DOHH2 (cell line): ENCODE measurements around the gene S100A13.
A peak's percentile ranks its signal among the peaks of the same experiment; 100 is the strongest.
"Not testable (repeated sequence)": the region's sequence is repeated elsewhere in the genome, so short reads cannot be mapped to it uniquely, and the experiment has no call there.

ENCODE experiments used
- H3F3A ChIP-seq: fragments of 200-600 bp; sonication (generic), shearing (Covaris generic); 2 replicates; pipeline ENCODE4 v1.6.0; 2016; ENCODE audit warnings: antibody characterized with exemption, mild to moderate bottlenecking; ENCODE audit not compliant: control insufficient read depth, insufficient read depth
- H3K27ac ChIP-seq: fragments of 200-600 bp; sonication (generic); 2 replicates; pipeline ENCODE4 v1.5.1; 2014; ENCODE audit warnings: low read depth, mild to moderate bottlenecking, low read length, moderate library complexity
- H3K27me3 ChIP-seq: fragments of 200-600 bp; sonication (generic); 2 replicates; pipeline ENCODE4 v1.6.1; 2014; ENCODE audit warnings: mild to moderate bottlenecking, low read length, mixed read lengths; ENCODE audit not compliant: control insufficient read depth
- H3K36me3 ChIP-seq: fragments of 200-600 bp; sonication (generic); 2 replicates; pipeline ENCODE4 v1.6.1; 2014; ENCODE audit warnings: mild to moderate bottlenecking, low read length, moderate library complexity, mixed read lengths; ENCODE audit not compliant: control insufficient read depth
- H3K4me1 ChIP-seq: fragments of 200-600 bp; sonication (generic); 2 replicates; pipeline ENCODE4 v1.6.1; 2014; ENCODE audit warnings: mild to moderate bottlenecking, low read length, mixed read lengths; ENCODE audit not compliant: control insufficient read depth
- H3K4me2 ChIP-seq: fragments of 200-600 bp; sonication (generic); 2 replicates; pipeline ENCODE4 v1.6.0; 2014; ENCODE audit warnings: mild to moderate bottlenecking, low read length, moderate library complexity
- H3K4me3 ChIP-seq: fragments of 200-600 bp; sonication (generic); 2 replicates; pipeline ENCODE4 v1.5.1; 2014; ENCODE audit warnings: mild to moderate bottlenecking, low read length, mixed read lengths
- H3K79me2 ChIP-seq: fragments of 200-600 bp; sonication (generic); 2 replicates; pipeline ENCODE4 v1.6.1; 2014; ENCODE audit warnings: mild to moderate bottlenecking, low read length, mixed read lengths; ENCODE audit not compliant: control insufficient read depth
- H3K9me2 ChIP-seq: fragments of 200-600 bp; sonication (generic); replicated peaks from 2 replicates; pipeline ENCODE4 v1.6.1; 2014; ENCODE audit warnings: mild to moderate bottlenecking, low read length, mixed read lengths; ENCODE audit not compliant: control insufficient read depth
- H3K9me3 ChIP-seq: fragments of 200-600 bp; sonication (generic); 2 replicates; pipeline ENCODE4 v1.6.1; 2014; ENCODE audit warnings: antibody characterized with exemption, low read length, mixed read lengths; ENCODE audit not compliant: control insufficient read depth, insufficient read depth
- H4K20me1 ChIP-seq: fragments of 200-600 bp; sonication (generic); 2 replicates; pipeline ENCODE4 v1.6.0; 2014; ENCODE audit warnings: low read depth, mild to moderate bottlenecking, antibody characterized with exemption, low read length, moderate library complexity; ENCODE audit not compliant: control insufficient read depth, insufficient read depth
- EZH2phosphoT487 ChIP-seq: fragments of 200-600 bp; sonication (generic); IDR thresholded peaks from 2 replicates; pipeline ENCODE4 v1.6.1; 2017; ENCODE audit warnings: borderline replicate concordance, mild to moderate bottlenecking, antibody characterized with exemption, low read length, moderate library complexity, mixed read lengths
- TF ChIP-seq, protein P1 (sequence below): fragments of 200-600 bp; sonication (generic); IDR thresholded peaks from one replicate; pipeline ENCODE4 v1.5.1; 2014; ENCODE audit warnings: antibody characterized with exemption, mild to moderate bottlenecking, low read depth, low read length; ENCODE audit not compliant: poor library complexity, severe bottlenecking

The S100A13 gene

DNA sequence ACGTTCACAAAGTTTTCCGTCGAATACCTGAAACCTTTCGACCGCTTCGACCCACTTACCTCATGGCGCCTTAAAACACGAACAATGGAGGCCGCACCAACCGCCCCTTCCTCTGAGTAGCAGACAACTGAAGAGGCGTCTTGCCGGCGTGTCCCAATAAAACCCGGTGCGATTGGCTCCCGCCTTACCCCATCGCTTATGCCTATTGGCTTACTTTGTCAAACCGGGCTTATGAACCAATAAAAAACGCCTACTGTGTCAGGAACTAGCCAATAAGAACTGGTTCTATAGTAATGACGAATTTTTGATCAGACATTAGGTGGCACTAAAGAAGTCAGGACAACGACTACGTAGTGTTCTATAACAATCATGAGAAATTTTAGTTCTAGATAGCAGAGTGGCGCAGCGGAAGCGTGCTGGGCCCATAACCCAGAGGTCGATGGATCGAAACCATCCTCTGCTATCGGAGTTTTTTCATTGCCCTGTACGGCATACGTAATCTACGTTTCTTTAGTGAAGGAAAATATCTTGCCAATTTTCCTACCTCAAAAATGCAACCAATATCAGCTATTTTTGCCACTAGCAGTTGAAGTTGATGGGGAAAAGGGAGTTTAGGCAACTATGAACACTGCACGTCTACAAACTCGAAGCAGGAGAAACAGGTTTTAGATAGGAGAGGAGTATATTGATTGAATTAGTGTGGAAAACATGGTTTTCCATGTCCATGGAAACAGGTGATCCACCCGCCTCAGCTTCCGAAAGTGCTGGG, 43.7 kb upstream of the S100A13 start, which contains the start of gene ILF2:
ILF2 (minus strand) TSS at position 135 of the 769 bp plus-strand sequence; CDS start at position 64, 71 bp downstream.
- peaks cover 47% of the 10 kb centered on the region for H3K36me3 ChIP-seq
- no peaks in the 10 kb centered on the region for H3K9me3 ChIP-seq
- H3K4me1 ChIP-seq = peaks cover 21% of the 10 kb centered on the region
- TF ChIP-seq, protein P1, sequence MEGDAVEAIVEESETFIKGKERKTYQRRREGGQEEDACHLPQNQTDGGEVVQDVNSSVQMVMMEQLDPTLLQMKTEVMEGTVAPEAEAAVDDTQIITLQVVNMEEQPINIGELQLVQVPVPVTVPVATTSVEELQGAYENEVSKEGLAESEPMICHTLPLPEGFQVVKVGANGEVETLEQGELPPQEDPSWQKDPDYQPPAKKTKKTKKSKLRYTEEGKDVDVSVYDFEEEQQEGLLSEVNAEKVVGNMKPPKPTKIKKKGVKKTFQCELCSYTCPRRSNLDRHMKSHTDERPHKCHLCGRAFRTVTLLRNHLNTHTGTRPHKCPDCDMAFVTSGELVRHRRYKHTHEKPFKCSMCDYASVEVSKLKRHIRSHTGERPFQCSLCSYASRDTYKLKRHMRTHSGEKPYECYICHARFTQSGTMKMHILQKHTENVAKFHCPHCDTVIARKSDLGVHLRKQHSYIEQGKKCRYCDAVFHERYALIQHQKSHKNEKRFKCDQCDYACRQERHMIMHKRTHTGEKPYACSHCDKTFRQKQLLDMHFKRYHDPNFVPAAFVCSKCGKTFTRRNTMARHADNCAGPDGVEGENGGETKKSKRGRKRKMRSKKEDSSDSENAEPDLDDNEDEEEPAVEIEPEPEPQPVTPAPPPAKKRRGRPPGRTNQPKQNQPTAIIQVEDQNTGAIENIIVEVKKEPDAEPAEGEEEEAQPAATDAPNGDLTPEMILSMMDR = peak; percentile 50
- TF ChIP-seq EZH2phosphoT487 = no peak
- H4K20me1 ChIP-seq = no peaks in the 10 kb centered on the region
- peaks cover 37% of the 10 kb centered on the region for H3K79me2 ChIP-seq
- no peaks in the 10 kb centered on the region for H3K27me3 ChIP-seq
- H3K27ac ChIP-seq = peak within 1 kb of the TSS; percentile 55
- H3K4me3 ChIP-seq = peak within 1 kb of the TSS; percentile 91
- H3K4me2 ChIP-seq = peak within 1 kb of the TSS; percentile 93
- H3F3A ChIP-seq = peaks cover 12% of the 10 kb centered on the region
- H3K9me2 ChIP-seq = no peaks in the 10 kb centered on the region

DNA sequence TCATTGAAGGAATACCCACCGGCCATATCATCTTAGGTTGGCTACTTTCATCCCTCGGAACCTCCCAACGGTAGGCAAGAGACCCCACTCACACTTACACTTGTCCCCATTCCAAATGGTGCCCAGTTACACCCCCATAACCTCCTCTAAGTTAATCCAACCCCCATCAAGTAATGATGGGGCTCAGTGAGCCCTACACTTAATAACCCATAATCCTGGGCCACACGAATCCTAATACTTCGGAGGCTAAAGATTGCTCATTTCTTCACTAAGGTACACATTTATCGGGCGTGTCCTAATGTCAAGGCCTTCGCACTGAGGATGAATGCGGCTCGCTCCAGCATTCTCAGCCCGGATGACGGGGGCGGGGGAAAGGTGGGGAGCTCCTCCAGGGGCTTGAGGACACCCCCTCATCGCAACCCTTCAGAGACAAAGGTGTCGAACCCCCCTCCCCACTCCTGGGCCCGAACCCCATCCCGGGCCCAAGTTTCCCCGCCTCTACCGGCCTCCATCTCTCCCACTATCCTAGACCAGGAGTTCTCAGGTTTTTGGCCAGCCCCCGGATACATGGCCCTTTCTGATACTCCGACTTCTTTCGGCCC, 43.1 kb upstream of the S100A13 start:
- Histone ChIP-seq H3K36me3 (peaks cover 54% of the 10 kb centered on the region), H3K79me2 (peaks cover 37% of the 10 kb centered on the region), H3K9me2 (no peaks in the 10 kb centered on the region), H3F3A (peaks cover 18% of the 10 kb centered on the region), H4K20me1 (no peaks in the 10 kb centered on the region), H3K4me3 (peak overlapping the region; percentile 91), H3K9me3 (no peaks in the 10 kb centered on the region), H3K27ac (peak overlapping the region; percentile 55), H3K4me1 (peaks cover 21% of the 10 kb centered on the region), H3K27me3 (no peaks in the 10 kb centered on the region), H3K4me2 (peak overlapping the region; percentile 93)
- TF ChIP-seq, protein P1 = no peak
- no peak for TF ChIP-seq EZH2phosphoT487

DNA sequence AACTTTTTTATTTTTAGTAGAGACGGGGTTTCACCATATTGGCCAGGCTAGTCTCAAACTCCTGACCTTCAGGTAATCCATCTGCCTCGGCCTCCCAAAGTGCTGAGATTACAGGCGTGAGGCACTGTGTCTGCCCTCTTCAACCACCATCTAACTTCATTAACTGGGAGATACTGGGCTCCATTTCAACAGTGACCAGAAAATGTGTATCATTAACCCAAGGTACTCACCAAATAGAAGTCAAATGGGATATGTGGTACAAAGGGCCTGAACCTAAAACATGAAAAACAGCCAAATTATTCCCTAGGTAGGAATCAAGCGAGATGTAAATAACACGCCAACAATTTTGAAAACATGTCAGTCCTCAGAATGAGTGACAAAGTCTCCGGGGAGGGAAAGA, 42.3 kb upstream of the S100A13 start:
- peak overlapping the region; percentile 93 for H3K4me2 ChIP-seq
- H3K4me1 ChIP-seq = peaks cover 21% of the 10 kb centered on the region
- H4K20me1 ChIP-seq = no peaks in the 10 kb centered on the region
- no peaks in the 10 kb centered on the region for H3K9me2 ChIP-seq
- H3K4me3 ChIP-seq = peak overlapping the region; percentile 91
- peaks cover 25% of the 10 kb centered on the region for H3F3A ChIP-seq
- no peak overlapping the region for H3K27ac ChIP-seq
- H3K9me3 ChIP-seq = no peaks in the 10 kb centered on the region
- H3K79me2 ChIP-seq = peaks cover 37% of the 10 kb centered on the region
- H3K36me3 ChIP-seq = peaks cover 61% of the 10 kb centered on the region
- TF ChIP-seq, protein P1 = no peak
- H3K27me3 ChIP-seq = no peaks in the 10 kb centered on the region

DNA sequence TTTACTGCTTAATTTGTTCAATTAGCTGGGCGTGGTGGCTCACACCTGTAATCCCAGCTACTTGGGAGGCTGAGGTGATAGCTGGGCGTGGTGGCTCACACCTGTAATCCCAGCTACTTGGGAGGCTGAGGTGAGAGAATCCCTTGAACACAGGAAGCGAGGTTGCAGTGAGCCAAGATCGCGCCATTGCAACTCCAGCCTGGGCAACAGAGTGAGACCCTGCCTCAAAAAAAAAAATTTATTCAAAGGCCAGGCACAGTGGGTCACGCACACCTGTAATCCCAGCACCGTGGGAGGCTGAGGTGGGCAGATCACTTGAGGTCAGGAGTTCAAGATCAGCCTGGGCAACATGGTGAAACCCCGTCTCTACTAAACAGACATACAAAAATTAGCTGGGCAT, 41.4 kb upstream of the S100A13 start:
- Histone ChIP-seq H3F3A (peaks cover 34% of the 10 kb centered on the region), H3K79me2 (peaks cover 37% of the 10 kb centered on the region), H3K36me3 (peaks cover 71% of the 10 kb centered on the region), H3K4me2 (peak overlapping the region; percentile 93), H3K4me1 (peaks cover 21% of the 10 kb centered on the region)
- not testable (repeated sequence) for H3K4me3 ChIP-seq, H4K20me1 ChIP-seq, H3K27me3 ChIP-seq, H3K27ac ChIP-seq, H3K9me2 ChIP-seq, H3K9me3 ChIP-seq
